HCT116 (cell line): ENCODE results near the gene TRAPPC12. TPM values are rescaled to one million over a fixed set of nuclear protein-coding genes. Genes with fewer than 3 reads are reported as not detected.

Experiments used
- ATAC-seq: fragments of 200-7000 bp; cut with Tn5 transposase; 2 replicates; pipeline ENCODE4 v1.9.1; 2020; ENCODE audit warnings: mild to moderate bottlenecking, moderate library complexity
- BruUV-seq: library from RNA; stranded (reverse); fragments of 400-500 nt; replicated peaks from 2 replicates; lab custom pipeline; 2021; lab: Mats Ljungman, UMichigan
- CTCF ChIA-PET: fragments of 300-600 bp; sonication (Branson Sonifier 250); formaldehyde crosslinking; loops from one replicate; lab custom pipeline; 2021; ENCODE audit warnings: antibody characterized with exemption; lab: Charles Lee
- POLR2A ChIA-PET: fragments of 300-600, 350-600 bp; sonication (Branson Sonifier 250); formaldehyde crosslinking; loops from one replicate; lab custom pipeline; 2021; ENCODE audit warnings: antibody characterized with exemption; lab: Charles Lee
- RAD21 ChIA-PET, 2 experiments: fragments of 300-600 bp; sonication (Branson Sonifier 250); formaldehyde crosslinking; loops; one replicate each; lab custom pipeline; 2023; ENCODE audit warnings: low total read pairs in 2 of 2; ENCODE audit not compliant: uncharacterized antibody in 2 of 2, unreplicated experiment in 2 of 2, low non-redundant PET in 1 of 2; lab: Charles Lee
- DNase-seq: peaks from one replicate; pipeline ENCODE4 v3.0.0-alpha.2; 2010; ENCODE audit warnings: low read depth, low spot score
- H2AFZ ChIP-seq: fragments of 200-600 bp; shearing (Covaris generic), sonication (generic); 2 replicates; pipeline ENCODE4 v1.6.1; 2017; ENCODE audit warnings: low read depth, mixed run types, mixed read lengths, antibody characterized with exemption, low read length; ENCODE audit not compliant: poor library complexity, severe bottlenecking
- H3K27ac ChIP-seq: 2 replicates; pipeline ENCODE4 v1.5.1; 2012; ENCODE audit warnings: low read depth, low read length
- H3K27me3 ChIP-seq: fragments of 200-600 bp; sonication (generic); 2 replicates; pipeline ENCODE4 v1.6.1; 2016; ENCODE audit warnings: mixed run types, low read length, mixed read lengths; ENCODE audit not compliant: insufficient read depth
- H3K36me3 ChIP-seq, 2 experiments: fragments of 200-500 bp in 1 of 2; fragments of 200-600 bp in 1 of 2; sonication (Bioruptor generic) in 1 of 2; sonication (generic) in 1 of 2; 2 replicates each; pipeline versions ENCODE4 v1.5.1 to v1.6.1; 2014 to 2016; ENCODE audit warnings: low read length in 2 of 2, inconsistent platforms in 1 of 2, mixed read lengths in 1 of 2, mixed run types in 1 of 2; ENCODE audit not compliant: insufficient read depth in 2 of 2, control insufficient read depth in 1 of 2
- H3K4me1 ChIP-seq, 2 experiments: fragments of 200-600 bp in 1 of 2; sonication (generic) in 1 of 2; 2 replicates each; pipeline versions ENCODE4 v1.5.1 to v1.6.1; 2012 to 2017; ENCODE audit warnings: low read length in 2 of 2, inconsistent platforms in 1 of 2, mild to moderate bottlenecking in 1 of 2, mixed read lengths in 1 of 2, mixed run types in 1 of 2, moderate library complexity in 1 of 2; ENCODE audit not compliant: insufficient read depth in 2 of 2, control insufficient read depth in 1 of 2
- H3K4me2 ChIP-seq: fragments of 200-600 bp; sonication (generic); 2 replicates; pipeline ENCODE4 v1.6.1; 2017; ENCODE audit warnings: mixed run types, low read length, mixed read lengths
- H3K4me3 ChIP-seq, 2 experiments: fragments of 200-600 bp in 1 of 2; sonication (generic) in 1 of 2; replicated peaks in 1 of 2; 2 replicates each; pipeline ENCODE4 v1.5.1; 2011 to 2016; ENCODE audit warnings: low read length in 2 of 2, control low read depth in 1 of 2, low read depth in 1 of 2, mild to moderate bottlenecking in 1 of 2, mixed read lengths in 1 of 2, mixed run types in 1 of 2
- H3K79me2 ChIP-seq: fragments of 200-600 bp; sonication (generic); 2 replicates; pipeline ENCODE4 v1.6.1; 2017; ENCODE audit warnings: mild to moderate bottlenecking, mixed run types, low read length, moderate library complexity, mixed read lengths; ENCODE audit not compliant: insufficient read depth
- H3K9ac ChIP-seq: fragments of 200-600 bp; sonication (generic); 2 replicates; pipeline ENCODE4 v1.6.1; 2016; ENCODE audit warnings: low read length, mixed read lengths
- H3K9me2 ChIP-seq: fragments of 200-600 bp; sonication (generic), shearing (Covaris generic); 2 replicates; pipeline ENCODE4 v1.6.1; 2017; ENCODE audit warnings: mixed run types, mild to moderate bottlenecking, moderate library complexity; ENCODE audit not compliant: insufficient read depth
- H3K9me3 ChIP-seq, 2 experiments: fragments of 200-500 bp in 1 of 2; fragments of 200-600 bp in 1 of 2; sonication (Bioruptor generic) in 1 of 2; sonication (generic) in 1 of 2; 2 replicates each; pipeline ENCODE4 v1.6.1; 2014 to 2017; ENCODE audit warnings: low read length in 2 of 2, mixed read lengths in 2 of 2, inconsistent platforms in 1 of 2, low read depth in 1 of 2, mild to moderate bottlenecking in 1 of 2, mixed run types in 1 of 2, moderate library complexity in 1 of 2; ENCODE audit not compliant: control insufficient read depth in 1 of 2, insufficient read depth in 1 of 2
- H4K20me1 ChIP-seq: fragments of 200-600 bp; sonication (generic), shearing (Covaris generic); 2 replicates; pipeline ENCODE4 v1.6.1; 2017; ENCODE audit warnings: mixed run types, mild to moderate bottlenecking, moderate library complexity; ENCODE audit not compliant: insufficient read depth
- ATF3 ChIP-seq: IDR thresholded peaks from 2 replicates; pipeline ENCODE4 v1.6.1; 2012
- EGR1 ChIP-seq: IDR thresholded peaks from 2 replicates; pipeline ENCODE4 v1.6.1; 2012; ENCODE audit warnings: low read depth
- ELF1 ChIP-seq: IDR thresholded peaks from 2 replicates; pipeline ENCODE4 v1.6.1; 2012; ENCODE audit warnings: low read depth, borderline replicate concordance
- EZH2 ChIP-seq: fragments of 200-600 bp; sonication (generic); IDR thresholded peaks from 2 replicates; pipeline ENCODE4 v1.6.1; 2017; ENCODE audit warnings: antibody characterized with exemption, mixed run types
- EZH2phosphoT487 ChIP-seq: fragments of 200-600 bp; IDR thresholded peaks from 2 replicates; pipeline ENCODE4 v1.6.1; 2018; ENCODE audit warnings: antibody characterized with exemption, borderline replicate concordance
- MAX ChIP-seq: IDR thresholded peaks from 2 replicates; pipeline ENCODE4 v1.6.1; 2012
- POLR2A ChIP-seq: IDR thresholded peaks from 2 replicates; pipeline ENCODE4 v1.7.0; 2011; ENCODE audit warnings: borderline replicate concordance; ENCODE audit not compliant: insufficient read depth, insufficient read length; ENCODE audit errors: extremely low read depth
- REST ChIP-seq: IDR thresholded peaks from 2 replicates; pipeline ENCODE4 v1.6.1; 2012; ENCODE audit warnings: low read depth
- SIN3A ChIP-seq: IDR thresholded peaks from 2 replicates; pipeline ENCODE4 v1.6.1; 2012; ENCODE audit warnings: low read depth
- SRF ChIP-seq: IDR thresholded peaks from 2 replicates; pipeline ENCODE4 v1.6.1; 2012; ENCODE audit warnings: low read depth
- YY1 ChIP-seq: IDR thresholded peaks from 2 replicates; pipeline ENCODE4 v1.6.1; 2011; ENCODE audit warnings: low read length, low read depth, moderate library complexity, mild to moderate bottlenecking; ENCODE audit not compliant: insufficient replicate concordance; ENCODE audit errors: extremely low read depth
- ZNF274 ChIP-seq: fragments of 200-500 bp; sonication (Bioruptor generic); IDR thresholded peaks from 2 replicates; pipeline ENCODE4 v1.6.1; 2014; ENCODE audit warnings: mild to moderate bottlenecking, low read depth, low read length, inconsistent platforms
- intact Hi-C: fragments of 100-400 bp; cut with micrococcal nuclease; formaldehyde crosslinking; loops from 2 replicates; pipeline ENCODE4 v1.10.0; 2022
- total RNA-seq: library from RNA; stranded (reverse); gene quantifications from one replicate; pipeline ENCODE4 v1.2.1, GENCODE V29; 2021; ENCODE audit not compliant: unreplicated experiment

TRAPPC12 gene
- total RNA-seq, 1 experiment from 2014 or later = 47.4 TPM

GRCh38 chr2:3454802-3455201 lies 75.3 kb downstream of the TRAPPC12 start:
- ChIA-PET POLR2A (no interaction called here), RAD21 (no interaction called here), CTCF (no interaction called here)
- H3K9me3 ChIP-seq = no peaks in the 10 kb centered on the region
- no TSS peak for BruUV-seq
- no peak overlapping the region for H3K27ac ChIP-seq
- no peak for DNase-seq
- no peak overlapping the region for H3K4me2 ChIP-seq
- ATAC-seq = no peak
- intact Hi-C loops = no loop called here
- no peaks in the 10 kb centered on the region for H3K79me2 ChIP-seq
- H3K27me3 ChIP-seq = no peaks in the 10 kb centered on the region
- no peak overlapping the region for H3K4me3 ChIP-seq
- no peak for TF ChIP-seq EZH2
- TF ChIP-seq ELF1 = no peak
- TF ChIP-seq YY1 = no peak
- no peak for TF ChIP-seq ATF3
- no peak for TF ChIP-seq SRF
- TF ChIP-seq EGR1 = no peak
- no peak for TF ChIP-seq POLR2A
- H4K20me1 ChIP-seq = no peaks in the 10 kb centered on the region
- H2AFZ ChIP-seq = no peak overlapping the region
- no peaks in the 10 kb centered on the region for H3K9me2 ChIP-seq
- no peak overlapping the region for H3K9ac ChIP-seq
- H3K36me3 ChIP-seq = no peaks in the 10 kb centered on the region
- H3K4me1 ChIP-seq = no peaks in the 10 kb centered on the region

GRCh38 chr2:3456125-3456524 lies 76.6 kb downstream of the TRAPPC12 start:
- ChIA-PET CTCF (no interaction called here), POLR2A (no interaction called here), RAD21 (no interaction called here)
- Histone ChIP-seq H3K4me1 (no peaks in the 10 kb centered on the region), H3K36me3 (no peaks in the 10 kb centered on the region), H2AFZ (no peak overlapping the region), H3K27ac (no peak overlapping the region), H3K79me2 (no peaks in the 10 kb centered on the region), H3K4me3 (no peak overlapping the region), H4K20me1 (no peaks in the 10 kb centered on the region), H3K9me3 (no peaks in the 10 kb centered on the region), H3K27me3 (no peaks in the 10 kb centered on the region), H3K4me2 (no peak overlapping the region), H3K9me2 (no peaks in the 10 kb centered on the region), H3K9ac (no peak overlapping the region)
- BruUV-seq = no TSS peak
- no peak for TF ChIP-seq EGR1
- no peak for TF ChIP-seq SIN3A
- no peak for TF ChIP-seq EZH2phosphoT487
- TF ChIP-seq ZNF274 = no peak
- TF ChIP-seq MAX = no peak
- TF ChIP-seq REST = no peak
- ATAC-seq (no peak), DNase-seq (no peak)
- intact Hi-C loops = no loop called here
